CD4-positive, alpha-beta T cell treated with Interleukin-6 at 100 ng/mL for 8 hours (primary cell): ENCODE data around the gene ARFGEF2.
"Not testable (repeated sequence)": the region's sequence is repeated elsewhere in the genome, so short reads cannot be mapped to it uniquely, and the experiment has no call there.

Source experiments
- DNase-seq: peaks from one replicate; pipeline ENCODE4 v3.0.0-alpha.2; 2020; ENCODE audit warnings: mixed read lengths, low spot score

Gene ARFGEF2

GRCh38 chr20:48951646-48952045, 30.1 kb downstream of the ARFGEF2 start:
- DNase-seq, result no peak

GRCh38 chr20:48952656-48953055, 31.1 kb downstream of the ARFGEF2 start:
- no peak for DNase-seq

- DNase-seq, result no peak
Measured at GRCh38 chr20:48953653-48954052, 32.1 kb downstream of the ARFGEF2 start.

DNA sequence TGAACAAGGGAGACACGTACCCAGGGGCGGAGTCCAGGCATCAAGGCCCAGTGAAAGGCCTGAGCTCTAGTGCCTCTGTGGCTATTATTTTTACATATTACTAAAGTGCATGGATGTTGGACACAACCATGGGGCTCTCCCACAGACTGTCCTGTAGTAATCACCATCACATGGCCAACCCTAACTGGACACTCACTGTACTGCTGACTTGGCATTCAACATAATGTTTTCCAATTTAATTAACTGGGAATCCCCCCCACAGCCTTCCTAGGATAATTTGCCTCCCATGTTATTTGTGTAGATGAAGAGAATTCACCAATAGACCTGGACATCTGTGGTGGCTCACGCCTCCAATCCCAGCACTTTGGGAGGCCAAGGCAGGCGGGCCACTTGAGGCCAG, 34.5 kb downstream of the ARFGEF2 start:
- no peak for DNase-seq

GRCh38 chr20:48957053-48957481, 35.6 kb downstream of the ARFGEF2 start:
- DNase-seq, result no peak

- no peak for DNase-seq
Measured at GRCh38 chr20:48957533-48957932, 36.0 kb downstream of the ARFGEF2 start.

GRCh38 chr20:48958743-48959142, 37.2 kb downstream of the ARFGEF2 start:
- no peak for DNase-seq

GRCh38 chr20:48959899-48960550, 38.5 kb downstream of the ARFGEF2 start:
- no peak for DNase-seq

DNA sequence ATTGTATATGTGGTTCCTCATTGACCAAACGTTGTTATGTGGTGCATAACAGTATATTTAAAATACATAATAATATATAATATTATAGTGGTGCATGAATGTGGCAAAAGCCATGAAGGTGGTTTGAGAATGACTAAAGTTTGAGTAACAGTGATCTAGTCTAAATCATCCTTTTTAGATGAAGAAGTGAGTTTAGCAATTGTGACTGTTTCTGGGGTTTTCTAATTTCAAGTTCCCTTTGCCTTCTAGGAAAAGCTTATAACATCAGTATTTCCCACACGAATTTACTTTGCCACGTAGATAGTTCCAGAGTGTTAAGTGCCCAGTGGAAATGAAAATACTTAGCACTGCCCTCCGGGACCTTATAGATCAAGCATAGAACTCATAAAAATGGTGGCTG, 40.9 kb downstream of the ARFGEF2 start:
- DNase-seq, result no peak

DNA sequence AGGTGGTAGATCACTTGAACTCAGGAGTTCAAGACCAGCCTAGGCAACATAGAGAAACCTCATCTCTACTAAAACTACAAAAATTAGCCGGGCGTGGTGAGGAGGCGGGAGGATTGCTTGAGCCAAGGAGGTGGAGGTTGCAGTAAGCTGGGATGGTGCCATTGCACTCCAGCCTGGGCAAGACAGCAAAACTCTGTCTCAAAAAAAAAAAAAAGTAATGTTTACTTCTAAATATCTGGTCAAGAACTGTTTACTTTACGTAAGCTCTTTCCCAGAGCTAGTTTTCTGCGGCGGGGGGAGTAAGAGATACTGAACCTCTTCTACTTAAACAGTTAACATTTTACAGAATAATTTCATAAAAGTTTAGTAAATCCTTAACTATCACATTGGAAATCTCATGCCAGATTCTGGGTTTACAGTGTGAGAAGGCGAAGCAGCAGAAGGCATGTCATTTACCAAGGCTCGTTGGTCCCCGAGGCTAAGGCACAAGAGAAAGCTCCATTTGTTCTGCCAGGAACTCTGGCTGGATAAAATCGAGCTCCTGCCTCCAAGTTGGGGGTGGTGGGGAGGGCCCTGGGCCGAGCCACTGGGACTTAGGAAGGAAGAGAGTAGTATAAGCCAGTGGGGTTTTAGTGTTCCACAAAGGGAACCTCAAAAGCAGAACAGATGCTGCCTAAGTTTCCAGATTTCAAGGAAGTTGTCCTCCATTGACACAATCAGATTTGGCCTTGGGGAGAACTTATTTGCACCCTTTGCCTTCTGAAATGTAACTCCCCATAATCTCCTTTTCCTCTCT, 41.7 kb downstream of the ARFGEF2 start:
- no peak for DNase-seq

DNA sequence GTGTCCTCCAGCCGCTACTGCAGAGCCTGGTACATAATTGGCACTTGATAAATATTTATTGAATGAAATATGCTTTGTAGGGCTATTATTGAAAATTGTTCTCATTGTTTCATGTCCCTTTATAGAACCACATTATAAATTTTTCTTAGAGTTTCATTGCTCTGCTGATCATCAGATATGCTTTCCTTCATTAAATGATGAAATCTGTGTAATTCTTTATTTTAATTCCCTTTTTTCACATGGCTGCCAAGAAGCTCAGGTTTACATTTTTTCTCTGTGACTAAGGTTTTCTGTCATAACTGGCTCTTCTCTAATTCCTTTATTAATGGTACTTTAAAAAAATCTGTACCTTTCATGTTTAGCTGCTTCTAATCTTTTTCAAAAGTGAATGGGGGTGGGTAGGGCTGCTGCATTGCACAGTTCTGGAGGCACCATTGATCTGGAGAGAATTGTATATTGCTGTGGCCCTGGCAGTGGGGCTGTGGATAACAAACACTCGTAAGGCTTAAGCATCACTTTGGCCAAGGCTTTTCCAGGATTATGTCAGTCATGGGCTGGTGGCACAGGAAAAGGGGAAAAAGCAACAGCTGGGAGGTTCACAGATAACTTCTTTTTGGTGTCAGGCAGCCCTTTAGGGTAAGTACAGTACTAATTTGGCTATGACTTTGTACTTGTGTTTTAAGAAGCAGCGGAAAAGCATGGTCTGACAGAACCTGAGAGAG, 43.8 kb downstream of the ARFGEF2 start:
- no peak for DNase-seq

GRCh38 chr20:48970681-48971365, 49.3 kb downstream of the ARFGEF2 start:
- DNase-seq, result no peak

- no peak for DNase-seq
Measured at GRCh38 chr20:48971956-48972355, 50.4 kb downstream of the ARFGEF2 start.

DNA sequence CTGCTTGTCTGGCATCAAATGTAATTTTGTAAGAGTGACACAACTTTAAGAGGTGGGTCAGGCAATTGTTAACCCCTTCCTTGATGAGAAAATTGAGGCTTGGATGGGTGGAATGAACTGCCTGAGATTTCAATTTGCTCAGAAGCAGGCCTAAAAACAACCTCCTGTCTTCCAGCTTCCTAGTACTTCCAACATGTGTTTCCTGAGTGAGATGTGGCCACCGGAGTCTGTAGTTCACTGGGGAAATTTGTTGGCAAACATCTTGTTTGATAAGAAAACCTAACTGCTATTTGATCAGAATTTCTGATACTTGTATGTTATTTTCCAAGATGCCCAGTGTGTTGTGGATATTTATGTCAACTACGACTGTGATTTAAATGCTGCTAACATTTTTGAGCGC, 51.3 kb downstream of the ARFGEF2 start:
- DNase-seq, result no peak

- DNase-seq, result no peak
Measured at GRCh38 chr20:48975955-48976354, 54.4 kb downstream of the ARFGEF2 start.

DNA sequence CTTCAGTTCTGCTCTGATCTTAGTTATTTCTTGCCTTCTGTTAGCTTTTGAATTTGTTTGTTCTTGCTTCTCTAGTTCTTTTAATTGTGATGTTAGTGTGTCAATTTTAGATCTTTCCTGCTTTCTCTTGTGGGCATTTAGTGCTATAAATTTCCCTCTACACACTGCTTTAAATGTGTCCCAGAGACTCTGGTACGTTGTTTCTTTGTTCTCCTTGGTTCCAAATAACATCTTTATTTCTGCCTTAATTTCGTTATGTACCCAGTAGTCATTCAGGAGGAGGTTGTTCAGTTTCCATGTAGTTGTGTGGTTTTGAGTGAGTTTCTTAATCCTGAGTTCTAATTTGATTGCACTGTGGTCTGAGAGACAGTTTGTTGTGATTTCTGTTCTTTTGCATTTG, 58.5 kb downstream of the ARFGEF2 start:
- DNase-seq, result not testable (repeated sequence)

- DNase-seq, result no peak
Measured at GRCh38 chr20:48983423-48984400, 62.2 kb downstream of the ARFGEF2 start.

DNA sequence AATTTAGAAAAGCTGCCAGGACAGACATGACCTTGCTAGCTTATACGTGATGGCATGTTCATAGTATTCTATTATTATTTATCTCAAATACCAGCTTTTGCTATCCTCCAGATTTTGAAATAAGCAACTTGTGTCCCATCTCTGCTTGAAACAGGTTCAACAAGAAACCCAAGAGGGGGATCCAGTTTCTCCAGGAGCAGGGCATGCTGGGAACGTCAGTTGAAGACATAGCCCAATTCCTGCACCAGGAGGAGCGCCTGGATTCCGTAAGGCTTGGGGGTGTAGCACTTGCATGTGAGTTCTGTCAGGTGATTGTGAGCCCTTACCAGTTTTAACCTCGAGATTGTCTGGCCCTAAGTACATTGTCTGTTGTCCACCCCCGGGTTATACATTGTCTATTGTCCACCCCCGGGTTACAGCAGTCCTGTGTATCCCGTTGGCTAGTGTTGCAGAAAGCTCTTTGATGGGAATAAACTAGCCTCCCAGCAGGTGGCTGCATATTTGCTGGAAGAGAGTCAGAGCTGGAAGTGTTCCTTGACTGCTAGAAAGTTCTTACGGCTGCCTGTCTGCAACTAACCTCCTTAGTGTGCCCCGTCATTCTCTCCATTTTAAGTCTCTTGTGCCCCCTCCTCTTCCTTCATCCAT, 63.2 kb downstream of the ARFGEF2 start:
- no peak for DNase-seq

DNA sequence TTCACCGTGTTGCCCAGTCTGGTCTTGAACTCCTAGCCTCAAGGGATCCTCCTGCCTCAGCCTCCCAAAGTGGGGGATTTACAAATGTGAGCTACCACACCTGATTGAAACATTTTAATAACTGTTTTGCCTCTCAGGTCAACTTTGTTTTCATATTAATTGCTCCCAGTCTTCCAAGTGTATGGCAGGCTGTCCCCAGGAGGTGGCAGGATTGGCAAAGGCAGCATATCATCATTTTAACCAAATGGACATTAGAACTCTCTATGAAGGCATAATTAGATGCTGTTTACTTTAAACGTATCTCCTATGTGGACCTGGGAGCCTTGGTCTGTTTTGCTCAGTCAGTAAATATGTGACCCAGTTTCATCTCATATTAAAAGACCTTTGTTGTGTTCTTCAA, 65.4 kb downstream of the ARFGEF2 start:
- DNase-seq, result no peak

DNA sequence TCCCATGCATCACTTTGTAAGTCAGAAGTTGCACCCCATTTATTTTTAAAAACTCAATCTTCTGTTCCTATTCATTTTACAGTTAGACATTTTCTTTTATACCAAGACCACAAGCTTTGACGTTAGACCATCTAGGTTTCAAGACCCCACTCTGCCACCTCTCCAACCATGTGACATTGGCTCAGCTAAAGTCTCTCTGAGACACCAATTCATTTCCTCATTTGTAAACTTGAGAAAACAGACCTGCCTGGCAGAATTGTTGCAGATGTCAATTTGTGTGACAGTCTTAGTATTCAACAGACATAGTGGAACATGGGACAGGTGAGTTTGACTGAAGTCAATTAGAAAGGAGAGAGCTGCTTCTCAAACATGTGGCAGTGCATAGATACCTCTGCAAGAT, 69.0 kb downstream of the ARFGEF2 start:
- DNase-seq, result no peak

DNA sequence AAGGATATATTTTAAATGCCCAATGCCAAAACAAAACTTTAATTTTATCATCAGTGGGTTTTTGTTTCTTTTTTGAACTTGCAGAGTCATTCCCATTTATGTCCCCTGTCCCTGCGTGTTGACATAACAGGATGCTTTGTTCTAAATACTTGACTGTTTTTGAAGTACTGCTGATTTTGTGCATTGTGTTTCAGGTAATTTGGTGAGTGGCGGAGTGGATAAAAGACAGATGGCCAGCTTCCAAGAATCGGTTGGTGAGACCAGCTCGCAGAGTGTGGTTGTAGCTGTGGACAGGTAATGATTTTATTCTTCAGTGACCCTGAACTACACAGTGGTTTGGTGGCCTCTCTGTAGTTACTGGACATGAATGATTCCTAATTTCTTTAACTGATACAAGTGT, 74.1 kb downstream of the ARFGEF2 start:
- DNase-seq, result no peak
